Stimulated activated CD8-positive, alpha-beta memory T cell treated with anti-CD3 and anti-CD28 coated beads, Interleukin-12 subunit alpha, Interleukin-12 subunit beta, amount 100 ng/mL, for 24 hours (primary cell): ENCODE results near the gene HCN4.
"Not testable (repeated sequence)": the region's sequence is repeated elsewhere in the genome, so short reads cannot be mapped to it uniquely, and the experiment has no call there.

Experiments
- DNase-seq: peaks from one replicate; pipeline ENCODE4 v3.0.0-alpha.2; 2020; ENCODE audit errors: extremely low read depth

HCN4 gene

DNA sequence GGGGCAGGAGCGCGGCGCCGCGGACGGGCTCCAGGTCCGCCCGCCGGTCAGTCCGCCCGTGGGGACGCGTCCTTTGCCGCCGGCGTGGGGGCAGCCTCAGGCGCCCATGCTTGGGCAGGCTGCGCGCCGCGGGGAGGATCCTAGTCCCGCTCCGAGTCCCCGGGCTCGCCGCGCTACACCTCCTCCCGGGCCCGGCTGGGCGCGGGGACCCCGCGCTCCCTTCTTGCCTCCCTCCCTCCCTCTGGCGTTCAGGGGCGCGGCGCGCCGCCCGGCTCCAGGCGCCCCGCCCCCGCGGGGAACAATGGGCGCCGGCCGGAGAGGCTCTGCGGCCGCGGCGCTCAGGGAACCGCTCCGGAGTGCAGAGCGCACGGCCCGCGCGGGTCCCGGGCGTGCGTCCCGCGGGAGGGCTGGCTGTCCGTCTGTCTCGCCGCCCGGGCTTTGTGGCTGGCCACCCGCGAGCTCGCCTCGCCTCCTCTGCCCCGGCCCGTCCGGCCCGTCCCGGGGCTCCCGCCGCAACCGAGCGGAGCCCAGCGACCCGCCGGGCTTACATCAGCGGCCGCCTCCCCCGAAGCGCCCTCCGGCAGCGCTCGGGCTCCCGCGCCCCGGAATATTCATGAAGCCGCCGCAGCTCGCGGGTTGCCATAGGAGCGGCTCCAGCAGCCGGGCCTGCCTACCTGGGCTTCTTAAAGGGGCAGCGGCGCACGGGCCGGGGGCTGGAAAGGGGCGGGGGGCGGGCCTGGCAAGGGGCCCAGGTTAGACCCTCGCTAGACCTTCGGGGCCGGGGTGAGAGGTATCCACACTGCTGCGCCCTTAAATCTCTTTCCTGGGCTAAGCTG lies at the start of gene HCN4:
Gene HCN4, minus strand, starts transcription at position 658 of the 836 bp plus-strand sequence. CDS start 688 bp downstream, outside the sequence.
- DNase-seq: no peak

DNA sequence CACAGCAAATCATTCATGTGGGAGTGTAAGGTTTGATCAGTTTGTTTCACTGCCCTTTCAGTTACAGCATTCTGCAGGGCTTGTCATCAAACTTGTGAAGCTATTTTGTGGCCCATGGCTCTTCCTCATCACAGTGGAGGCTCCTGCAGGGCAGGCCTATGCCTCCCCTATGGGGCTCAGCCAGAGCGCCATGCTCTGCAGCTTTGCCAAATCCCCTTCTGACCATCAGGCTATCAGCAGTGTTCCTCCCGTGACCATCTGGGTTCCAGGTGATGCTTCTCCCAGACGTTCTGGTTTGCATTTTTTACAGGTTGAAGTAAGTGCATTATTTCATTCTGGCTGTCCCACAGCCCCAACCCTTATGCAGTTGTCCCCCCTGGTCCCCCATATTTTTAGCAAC lies 46.1 kb upstream of the HCN4 start:
- no peak for DNase-seq

DNA sequence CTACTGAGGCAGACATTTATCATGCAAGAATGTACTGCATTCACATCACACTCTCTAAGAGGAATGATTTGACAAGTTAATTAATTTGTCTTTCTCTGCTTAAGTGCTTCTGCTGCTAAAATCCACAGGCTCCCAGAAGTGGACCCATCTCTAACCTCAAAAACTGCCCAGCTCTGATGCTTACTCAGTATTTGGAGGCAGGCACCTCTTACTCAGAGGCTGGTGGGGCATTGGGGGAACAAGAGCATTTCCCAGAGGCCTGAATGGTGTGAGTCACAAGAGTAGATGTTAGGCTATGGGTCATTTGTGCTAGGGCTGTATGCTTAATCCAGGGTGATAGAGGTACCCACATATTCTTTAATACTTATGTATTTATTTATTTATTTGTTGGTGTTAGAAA lies 34.4 kb upstream of the HCN4 start:
- DNase-seq: no peak

DNA sequence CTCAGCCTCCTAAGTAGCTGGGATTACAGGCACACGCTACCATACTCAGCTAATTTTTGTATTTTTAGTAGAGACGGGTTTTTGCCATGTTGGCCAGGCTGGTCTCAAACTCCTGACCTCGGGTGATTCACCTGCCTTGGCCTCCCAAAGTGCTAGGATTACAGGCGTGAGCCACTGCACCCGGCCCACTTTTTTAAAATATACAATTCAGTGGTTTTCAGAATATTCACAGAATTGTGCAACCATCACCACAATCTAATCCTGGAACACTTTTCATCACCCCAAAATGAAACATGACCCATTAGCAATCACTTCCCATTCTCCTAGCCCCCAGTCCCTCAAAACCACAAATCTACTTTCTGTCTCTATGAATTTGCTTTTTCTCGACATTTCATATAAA lies 31.5 kb upstream of the HCN4 start:
- DNase-seq: not testable (repeated sequence)

DNA sequence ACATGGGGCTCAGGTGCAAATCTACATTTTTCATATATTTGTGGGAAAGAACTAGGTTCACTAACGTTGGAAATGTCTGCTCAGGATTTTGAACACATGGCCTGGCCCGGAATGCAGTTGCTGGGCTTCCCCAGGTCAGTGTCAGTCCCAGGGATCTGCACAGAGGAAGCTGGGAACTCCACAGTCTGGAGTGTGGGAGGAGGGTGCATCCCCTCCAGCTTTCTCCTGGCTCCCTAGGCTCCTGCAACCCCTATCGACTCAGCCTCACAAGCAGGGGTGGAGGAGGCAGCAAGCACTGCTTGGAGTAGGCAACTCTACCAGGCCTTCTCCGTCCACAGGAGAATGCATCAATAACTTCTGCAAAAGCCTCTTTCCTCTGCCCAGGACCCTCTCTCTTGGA lies 30.1 kb upstream of the HCN4 start:
- no peak for DNase-seq

DNA sequence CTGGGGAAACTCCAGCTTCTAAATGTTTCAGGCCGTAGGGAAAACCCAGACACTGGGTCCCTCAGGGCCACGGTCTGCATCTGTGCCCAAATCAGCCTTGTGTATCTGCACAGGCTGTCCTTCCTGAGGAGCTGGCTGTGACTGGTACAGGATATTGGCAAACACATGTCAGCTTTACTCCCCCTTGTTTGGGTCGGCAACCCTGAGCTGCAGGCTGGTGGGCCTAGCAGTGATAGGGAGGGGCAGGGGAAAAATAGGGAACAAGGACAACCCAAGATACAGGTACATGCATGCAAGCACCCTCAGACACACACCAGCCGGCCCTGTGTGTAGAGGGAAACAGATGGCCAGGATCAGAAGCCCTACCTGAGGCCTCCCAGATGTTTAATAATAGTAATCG lies 28.7 kb upstream of the HCN4 start:
- no peak for DNase-seq

DNA sequence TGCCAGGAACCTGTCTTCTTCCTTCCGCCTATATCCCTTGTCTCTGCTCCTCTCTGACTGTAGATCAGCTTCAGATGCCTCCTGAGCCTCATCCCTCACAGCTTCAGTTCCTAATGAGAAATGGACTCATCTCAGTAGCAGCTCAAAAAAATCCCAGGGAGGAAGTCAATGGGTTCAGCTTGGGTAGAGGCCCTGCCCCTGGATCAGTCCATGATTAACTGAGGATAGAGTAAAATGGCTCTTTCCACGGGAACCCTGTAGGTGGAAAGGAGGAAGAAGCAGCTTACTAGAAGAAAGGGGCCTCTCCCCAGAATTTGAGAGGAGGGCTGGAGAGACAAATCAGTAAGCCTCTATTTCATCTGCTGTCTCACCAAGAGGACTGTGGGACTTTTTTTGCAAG lies 26.9 kb upstream of the HCN4 start:
- DNase-seq: no peak

DNA sequence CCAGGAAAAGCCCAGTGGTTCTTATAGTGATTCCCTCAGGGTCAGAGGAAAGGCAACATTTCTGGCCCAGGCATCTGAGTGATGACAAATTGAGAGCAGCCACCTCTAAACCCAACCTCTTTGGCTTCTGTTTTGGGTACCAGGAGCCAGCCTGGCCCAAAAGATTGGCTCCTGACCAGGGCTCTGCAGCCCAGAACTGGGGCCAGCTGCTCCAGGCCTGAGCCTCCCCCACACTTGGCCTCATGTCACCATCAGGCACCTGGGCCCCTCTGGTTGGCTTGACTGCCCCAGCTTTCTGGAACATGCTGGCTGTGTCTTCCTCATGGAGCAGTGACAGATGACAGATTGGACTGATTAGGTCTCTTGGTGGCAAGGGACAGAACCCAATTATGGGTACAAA lies 26.0 kb upstream of the HCN4 start:
- no peak for DNase-seq

DNA sequence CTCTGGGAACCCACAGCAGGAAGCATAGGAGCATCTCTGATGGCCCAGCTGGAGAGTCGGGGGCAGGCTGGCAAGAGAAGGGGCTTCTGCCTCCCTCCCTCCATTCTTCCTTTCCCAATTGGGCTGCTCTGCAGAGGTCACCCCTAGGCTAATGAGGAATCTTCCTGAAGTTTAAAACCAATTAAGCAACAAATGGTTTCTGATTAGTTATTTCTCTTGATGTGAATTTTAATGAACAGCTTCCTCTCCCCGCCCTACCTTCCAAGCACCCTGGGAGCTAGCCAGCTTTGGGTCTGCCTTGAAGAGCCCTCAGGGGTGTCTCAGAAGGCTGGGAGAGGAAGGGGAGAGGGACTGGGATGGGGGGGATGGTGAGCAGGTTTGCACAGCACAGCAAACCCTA lies 24.6 kb upstream of the HCN4 start:
- no peak for DNase-seq

DNA sequence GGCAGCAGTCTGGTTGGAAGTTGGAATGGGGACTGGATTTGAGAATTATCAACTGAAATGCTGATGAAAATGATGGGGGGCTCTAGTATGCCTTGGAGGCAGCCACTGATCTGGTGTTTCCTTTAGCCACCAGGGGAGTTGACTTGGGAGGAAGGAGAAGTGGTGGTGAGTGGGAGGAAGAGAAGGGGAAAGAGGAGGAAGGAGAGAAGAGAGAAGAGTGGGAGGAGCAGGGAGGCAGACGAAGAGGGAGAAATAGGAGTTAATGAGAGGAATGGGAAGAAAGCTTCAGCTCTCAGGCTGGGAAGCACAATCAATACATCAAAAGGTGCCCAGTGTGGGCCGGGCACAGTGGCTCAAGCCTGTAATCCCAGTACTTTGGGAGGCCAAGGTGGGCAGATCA lies 23.3 kb upstream of the HCN4 start:
- no peak for DNase-seq

DNA sequence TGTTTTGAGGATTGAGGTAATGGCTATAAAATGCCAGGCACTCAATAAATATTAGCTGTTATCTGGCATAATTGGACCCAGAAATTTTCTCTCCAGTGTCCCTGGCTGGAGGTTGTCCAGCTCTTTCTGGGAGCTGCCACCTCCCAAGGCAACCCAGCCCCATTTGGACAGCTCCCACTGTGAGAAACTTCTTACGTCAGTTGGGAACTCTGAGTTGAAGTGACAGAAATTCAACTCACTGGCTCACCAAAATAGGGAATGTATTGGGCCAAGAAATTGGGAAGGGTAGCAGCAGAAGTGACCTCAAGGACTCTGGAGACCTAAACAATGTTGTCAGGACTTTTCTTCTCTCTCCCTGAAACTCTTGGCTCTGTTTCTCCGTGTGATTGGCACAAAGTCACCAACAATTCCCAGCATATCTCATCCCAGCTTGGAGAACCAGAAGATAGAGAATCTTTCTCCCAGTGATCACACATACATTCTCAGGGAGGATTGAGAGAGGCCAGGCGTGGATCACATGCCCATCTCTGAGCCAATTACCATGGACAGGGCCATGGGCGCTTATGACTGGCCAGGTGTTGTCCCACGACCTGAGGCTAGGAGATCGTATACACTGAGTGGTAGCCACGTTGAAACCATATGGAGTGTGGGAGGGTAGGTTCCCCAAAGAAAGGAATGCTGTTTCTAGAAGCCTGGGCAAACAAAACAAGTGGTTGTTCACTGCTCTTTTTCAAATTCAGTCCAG lies 22.5 kb upstream of the HCN4 start:
- no peak for DNase-seq

DNA sequence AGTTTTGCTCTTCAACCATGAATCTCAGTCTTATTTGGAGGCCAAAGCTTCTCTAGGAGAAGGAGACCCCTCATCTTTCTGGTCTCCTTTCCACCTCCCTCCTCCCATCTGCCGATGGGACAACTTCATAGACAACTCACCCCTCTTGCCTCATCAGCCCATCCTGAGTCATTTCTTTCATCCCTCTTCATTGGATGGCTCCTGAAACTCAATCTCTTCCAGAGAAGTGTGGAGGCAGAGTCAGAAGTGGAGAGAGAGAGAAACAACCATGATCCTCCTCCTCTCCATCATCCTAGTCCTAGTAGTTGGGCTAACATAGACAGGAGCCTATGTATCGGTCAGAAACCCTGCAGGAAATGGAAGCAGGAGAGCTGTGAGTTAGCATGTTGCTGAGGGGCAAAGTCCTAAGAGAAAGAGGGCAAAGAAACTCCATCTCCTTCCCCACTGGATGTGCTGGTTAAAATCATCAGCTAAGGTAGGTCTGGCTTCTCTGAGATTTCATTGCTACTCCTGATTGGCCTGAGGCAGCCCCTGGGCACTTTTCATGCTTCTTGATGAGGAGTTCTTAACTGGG lies 21.3 kb upstream of the HCN4 start:
- DNase-seq: no peak

DNA sequence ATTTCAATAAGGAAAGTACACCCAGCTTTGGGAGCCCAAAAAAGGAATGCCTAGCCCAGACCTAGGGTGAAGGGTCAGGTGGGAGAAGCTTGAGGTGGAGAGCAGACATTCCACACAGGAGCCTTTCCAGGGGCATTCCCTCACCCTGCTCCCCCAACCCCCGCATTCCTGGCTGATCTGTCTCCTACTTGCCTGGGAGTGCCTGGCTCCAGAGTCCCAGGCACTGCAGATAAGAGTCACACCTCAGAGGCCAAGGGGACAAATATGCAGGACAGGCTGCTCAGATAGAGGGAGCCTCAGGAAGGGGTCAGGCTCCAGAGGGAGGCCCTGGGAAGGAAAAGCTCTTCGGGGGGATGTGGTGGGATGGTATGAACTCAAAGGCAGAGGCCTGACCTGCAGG lies 20.8 kb upstream of the HCN4 start:
- DNase-seq: no peak

DNA sequence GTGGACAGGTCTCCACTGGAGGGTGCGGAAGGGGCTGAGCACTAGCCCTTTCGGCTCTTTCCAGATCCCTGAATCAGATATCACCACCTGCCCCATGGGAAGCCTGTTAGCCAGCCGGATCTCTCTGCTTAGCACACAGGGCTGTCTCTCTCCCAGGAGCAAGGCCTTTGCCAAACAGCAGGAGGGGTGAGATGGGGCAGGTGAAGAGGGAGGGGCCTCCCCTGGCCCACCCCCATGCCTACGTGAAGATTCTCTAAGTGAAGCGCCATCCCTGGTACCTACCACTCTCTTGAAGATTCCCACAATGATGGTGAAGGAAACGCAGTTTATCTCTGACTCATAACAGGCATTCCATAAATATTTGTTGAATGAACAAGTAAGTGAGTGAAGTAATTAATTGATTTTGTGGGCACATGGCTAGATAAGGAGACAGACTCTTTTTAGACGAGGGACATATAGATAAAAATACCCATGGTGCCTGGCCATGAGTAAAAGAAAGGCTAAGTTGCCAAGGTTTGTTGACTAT lies 19.6 kb upstream of the HCN4 start:
- no peak for DNase-seq

DNA sequence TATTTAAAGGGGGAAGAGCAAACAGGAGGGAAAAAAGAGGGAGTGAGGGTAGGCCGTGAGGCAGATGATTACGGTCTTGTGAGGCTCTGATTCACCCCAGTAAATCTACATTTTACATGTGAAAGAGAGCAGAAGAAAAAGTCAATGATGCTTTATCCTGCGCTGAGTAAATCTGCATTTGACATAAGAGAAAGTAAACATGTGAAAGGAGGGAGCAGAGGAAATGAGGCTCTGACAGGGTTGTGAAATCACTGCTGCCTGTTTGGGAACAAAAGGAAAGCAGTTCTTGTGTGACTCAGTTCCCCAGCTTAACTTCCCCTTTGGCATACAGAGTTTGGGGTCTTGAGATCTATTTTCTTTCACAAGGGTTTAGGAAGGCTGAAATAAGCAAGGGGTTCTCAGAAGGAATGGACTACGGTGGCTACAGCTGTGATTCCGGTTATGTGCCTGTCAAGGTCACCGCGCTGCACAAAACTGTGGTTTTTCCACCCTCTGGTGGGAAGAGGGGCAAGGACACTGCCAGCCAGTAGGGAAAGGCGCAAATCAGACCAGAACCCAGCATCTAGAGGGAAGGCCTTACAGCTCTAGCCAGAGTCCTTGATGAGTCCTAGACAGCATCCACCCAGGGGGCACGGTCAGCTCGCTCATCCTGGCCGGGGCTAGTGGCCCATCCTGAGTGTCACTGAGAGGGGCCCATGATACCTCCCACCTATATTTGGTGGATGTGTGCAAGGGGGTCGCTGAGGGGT lies 18.9 kb upstream of the HCN4 start:
- DNase-seq: no peak

DNA sequence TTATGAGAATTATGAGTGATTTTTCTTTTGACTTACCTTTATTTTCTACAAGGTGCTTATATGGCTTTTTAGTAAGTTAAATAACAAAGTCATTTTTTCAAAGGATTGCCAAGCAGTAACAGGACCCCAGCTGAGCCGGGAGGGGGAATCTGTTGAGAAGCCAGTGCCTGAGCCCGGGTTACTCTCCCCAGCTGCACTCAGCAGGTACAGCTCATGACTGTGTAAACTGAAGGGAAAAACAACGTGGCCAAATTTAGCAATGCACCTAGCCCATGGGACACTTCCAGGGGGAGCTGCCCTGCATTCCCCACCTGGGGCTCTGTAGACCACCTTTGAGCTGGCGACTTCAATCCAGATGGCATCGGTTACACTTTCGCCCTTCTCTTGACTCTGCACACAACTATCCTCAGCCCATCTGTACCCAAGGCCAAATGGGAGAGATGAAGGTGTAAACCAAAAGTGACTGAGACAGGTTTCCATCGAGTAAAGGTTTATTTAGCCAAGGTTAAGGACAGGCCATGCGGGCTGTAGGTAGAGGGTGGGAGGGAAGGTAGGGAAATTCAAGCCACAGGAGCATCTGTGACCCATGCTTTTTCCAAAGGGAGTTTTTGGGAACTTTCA lies 18.2 kb upstream of the HCN4 start:
- DNase-seq: no peak

DNA sequence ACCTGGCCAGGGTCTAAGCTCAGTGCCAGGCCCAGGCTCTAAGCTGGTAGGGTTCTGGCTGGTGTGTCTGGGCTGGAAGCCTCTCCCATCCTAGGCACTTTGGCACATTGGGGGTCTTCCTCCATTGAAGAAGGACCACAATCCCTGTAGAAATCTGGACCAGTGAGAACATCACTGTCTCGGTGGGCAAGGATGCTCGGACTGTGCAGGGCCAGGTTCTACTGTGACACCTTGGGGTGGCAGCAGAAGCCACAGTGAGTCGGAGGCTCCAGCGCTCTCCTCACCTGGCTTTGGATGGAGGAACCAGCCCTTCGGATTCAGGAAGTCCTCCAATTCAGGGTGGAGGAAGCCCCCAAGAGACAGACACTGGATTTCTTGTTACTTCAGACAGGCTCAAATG lies 17.5 kb upstream of the HCN4 start:
- DNase-seq: no peak

DNA sequence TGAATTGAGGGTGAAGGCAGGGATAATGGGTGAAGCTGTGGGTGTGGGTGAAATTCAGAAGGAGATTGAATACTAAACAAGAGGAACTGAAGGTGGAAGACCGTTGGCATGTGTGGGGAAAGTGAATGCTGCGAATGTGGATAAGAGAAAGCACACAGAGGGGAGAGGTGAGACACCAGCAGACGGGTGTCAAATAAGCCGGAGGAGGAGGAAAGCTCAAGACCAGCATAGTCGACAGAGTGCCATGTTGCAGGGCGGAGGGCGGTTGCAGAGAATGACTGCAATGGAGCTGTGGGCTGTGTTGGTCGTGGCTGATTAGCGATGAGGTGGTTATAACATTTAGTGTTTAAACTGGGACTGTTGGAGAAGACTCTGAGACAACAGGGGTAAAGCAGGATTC lies 16.4 kb upstream of the HCN4 start:
- DNase-seq: no peak

DNA sequence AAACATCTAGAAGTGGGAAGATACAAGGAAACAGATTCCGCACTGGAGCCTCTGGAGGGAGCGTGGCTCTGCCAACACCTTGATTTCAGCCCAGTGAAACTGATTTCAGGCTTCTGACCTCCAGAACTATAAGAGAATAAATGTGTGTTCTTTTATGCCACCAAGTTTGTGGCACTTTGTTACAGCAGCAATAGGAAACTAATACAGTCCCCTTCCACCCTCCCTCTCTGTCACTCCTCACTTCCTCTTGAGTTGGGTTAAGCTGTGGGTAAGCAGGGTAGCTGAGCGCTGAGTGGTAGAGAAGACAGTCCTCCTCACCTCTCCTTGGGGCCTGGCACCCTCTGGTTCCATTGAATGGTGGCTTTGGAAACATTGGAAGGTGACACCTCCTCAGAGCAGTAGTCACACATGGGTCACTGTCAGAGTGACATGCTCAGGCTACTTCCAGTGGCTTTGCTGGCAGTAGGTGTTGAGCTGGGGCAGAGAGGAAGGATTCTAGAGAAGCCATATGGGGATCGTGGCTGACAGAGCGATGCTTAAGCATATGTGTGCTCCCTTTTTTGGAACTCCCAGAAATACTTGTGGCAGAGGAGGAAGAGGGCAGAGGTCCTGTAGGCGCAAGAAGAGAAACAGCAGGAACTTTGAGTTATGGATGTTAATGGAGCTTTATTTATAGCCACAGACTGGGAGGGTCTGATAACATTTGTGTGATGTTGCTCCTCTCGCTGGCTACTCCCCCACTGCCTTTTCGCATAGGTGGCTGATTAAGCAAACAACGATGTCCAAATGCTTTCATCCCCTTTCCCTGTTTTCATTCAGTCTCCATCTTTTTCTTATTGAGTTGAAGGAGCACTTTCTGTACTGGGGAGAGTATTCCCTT lies 14.8 kb upstream of the HCN4 start:
- DNase-seq: no peak

DNA sequence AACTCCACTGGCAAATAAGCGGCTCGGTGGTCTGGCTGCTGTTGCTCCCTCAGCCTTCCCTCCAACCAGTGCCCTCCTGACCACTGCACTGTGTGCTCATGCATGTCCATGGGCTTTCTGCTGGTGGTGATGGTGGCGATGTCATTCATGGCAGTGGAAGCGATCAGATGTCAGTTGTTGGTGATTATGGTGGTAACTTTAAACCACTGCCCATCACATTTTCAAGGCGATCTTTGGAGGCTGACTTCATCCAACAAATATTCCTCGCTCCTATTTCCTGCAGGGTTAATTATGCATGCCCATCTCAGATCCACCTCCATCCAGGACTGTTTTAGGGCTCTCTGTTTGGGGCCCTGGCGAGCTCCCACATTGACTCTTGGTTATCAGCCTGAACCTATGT lies 13.4 kb upstream of the HCN4 start:
- DNase-seq: no peak

DNA sequence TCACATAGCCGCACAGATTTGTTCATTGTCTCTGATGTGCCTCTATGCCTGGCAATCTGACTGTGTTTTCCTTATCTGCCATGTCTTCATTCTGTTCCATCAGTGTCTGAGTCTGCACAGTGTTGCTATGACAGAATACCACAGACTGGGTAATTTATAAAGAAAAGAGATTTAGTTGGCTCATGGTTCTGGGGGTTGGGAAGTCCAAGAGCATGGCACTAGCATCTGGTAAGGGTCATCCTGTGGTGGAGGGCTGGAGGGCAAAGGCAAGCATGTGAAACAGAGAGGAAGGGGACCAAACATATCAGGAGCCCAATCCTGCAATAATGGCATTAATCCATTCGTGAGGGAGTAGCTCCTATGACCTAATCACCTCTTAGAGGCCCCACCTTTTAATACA lies 11.9 kb upstream of the HCN4 start:
- no peak for DNase-seq
